Measurements from ENCODE around the gene AHDC1. TPM values are rescaled to one million over a fixed set of nuclear protein-coding genes. Genes with fewer than 3 reads are reported as not detected.
"Not testable (repeated sequence)": the region's sequence is repeated elsewhere in the genome, so short reads cannot be mapped to it uniquely, and the experiment has no call there.

The AHDC1 gene
- total and polyA plus RNA-seq, 2 donors (not counting 1 experiment from before 2014, with no cell fraction given), result 4.2 to 6.9 TPM

- H3K4me3 ChIP-seq (replicated peaks in 1 of 4; ENCODE audit: control extremely low read depth in 1 of 4, insufficient read depth in 1 of 4, low read depth in 3 of 4, low read length in 4 of 4), result no peak overlapping the region
- no peaks in the 10 kb centered on the region for H3K79me2 ChIP-seq (ENCODE audit: control insufficient read depth, insufficient read depth, low read length)
- peaks cover under 1% of the 10 kb centered on the region for H3K4me1 ChIP-seq (ENCODE audit: control insufficient read depth, extremely low read depth, insufficient read depth, low read length)
- no peak overlapping the region for H2AFZ ChIP-seq (ENCODE audit: low read length)
- no peaks in the 10 kb centered on the region for H4K20me1 ChIP-seq (ENCODE audit: control insufficient read depth, extremely low read depth, insufficient read depth, low read length)
- no peak overlapping the region for H3K9ac ChIP-seq (ENCODE audit: insufficient read depth, low read length)
- TF ChIP-seq EZH2 (IDR thresholded peaks at IDR 0.05; ENCODE audit: low read length, missing control alignments) (no peak), CTCF (conservative IDR thresholded peaks at IDR 0.05 in 1 of 2, IDR thresholded peaks at IDR 0.05 in 1 of 2; ENCODE audit: low read depth in 1 of 2, low read length in 2 of 2) (no peak)
- H3K27ac ChIP-seq (ENCODE audit: insufficient read depth, low read length), result no peak overlapping the region
- H3K27me3 ChIP-seq (ENCODE audit: control insufficient read depth, insufficient read depth, low read length), result no peaks in the 10 kb centered on the region
- H3K4me2 ChIP-seq (ENCODE audit: extremely low read depth, insufficient read depth, low read length), result no peak overlapping the region
- no peaks in the 10 kb centered on the region for H3K36me3 ChIP-seq (ENCODE audit: control insufficient read depth, insufficient read depth, low read length)
- no peaks in the 10 kb centered on the region for H3K9me3 ChIP-seq (ENCODE audit: control insufficient read depth, insufficient read depth, low read depth, low read length)
- no peak for DNase-seq (ENCODE audit: low read depth in 2 of 2)
Observed at GRCh38 chr1:27645071-27645415, 41.1 kb upstream of the AHDC1 start.

GRCh38 chr1:27644369-27645070 is 40.6 kb upstream of the AHDC1 start:
- Histone ChIP-seq H3K4me2 (ENCODE audit: extremely low read depth, insufficient read depth, low read length) (no peak overlapping the region), H3K4me1 (ENCODE audit: control insufficient read depth, extremely low read depth, insufficient read depth, low read length) (no peaks in the 10 kb centered on the region), H4K20me1 (ENCODE audit: control insufficient read depth, extremely low read depth, insufficient read depth, low read length) (no peaks in the 10 kb centered on the region), H3K36me3 (ENCODE audit: control insufficient read depth, insufficient read depth, low read length) (no peaks in the 10 kb centered on the region), H3K4me3 (replicated peaks in 1 of 4; ENCODE audit: control extremely low read depth in 1 of 4, insufficient read depth in 1 of 4, low read depth in 3 of 4, low read length in 4 of 4) (no peak overlapping the region), H3K27me3 (ENCODE audit: control insufficient read depth, insufficient read depth, low read length) (no peaks in the 10 kb centered on the region), H3K79me2 (ENCODE audit: control insufficient read depth, insufficient read depth, low read length) (no peaks in the 10 kb centered on the region), H3K27ac (ENCODE audit: insufficient read depth, low read length) (no peak overlapping the region), H2AFZ (ENCODE audit: low read length) (no peak overlapping the region), H3K9ac (ENCODE audit: insufficient read depth, low read length) (no peak overlapping the region), H3K9me3 (ENCODE audit: control insufficient read depth, insufficient read depth, low read depth, low read length) (no peaks in the 10 kb centered on the region)
- TF ChIP-seq CTCF (conservative IDR thresholded peaks at IDR 0.05 in 1 of 2, IDR thresholded peaks at IDR 0.05 in 1 of 2; ENCODE audit: low read depth in 1 of 2, low read length in 2 of 2) (no peak), EZH2 (IDR thresholded peaks at IDR 0.05; ENCODE audit: low read length, missing control alignments) (no peak)
- no peak for DNase-seq (ENCODE audit: low read depth in 2 of 2)

- Histone ChIP-seq H3K4me2 (ENCODE audit: extremely low read depth, insufficient read depth, low read length) (no peak overlapping the region), H3K27ac (ENCODE audit: insufficient read depth, low read length) (no peak overlapping the region), H3K9ac (ENCODE audit: insufficient read depth, low read length) (no peak overlapping the region), H2AFZ (ENCODE audit: low read length) (no peak overlapping the region), H3K27me3 (ENCODE audit: control insufficient read depth, insufficient read depth, low read length) (no peaks in the 10 kb centered on the region), H3K36me3 (ENCODE audit: control insufficient read depth, insufficient read depth, low read length) (no peaks in the 10 kb centered on the region), H3K4me3 (replicated peaks in 1 of 4; ENCODE audit: control extremely low read depth in 1 of 4, insufficient read depth in 1 of 4, low read depth in 3 of 4, low read length in 4 of 4) (no peak overlapping the region), H4K20me1 (ENCODE audit: control insufficient read depth, extremely low read depth, insufficient read depth, low read length) (no peaks in the 10 kb centered on the region), H3K9me3 (ENCODE audit: control insufficient read depth, insufficient read depth, low read depth, low read length) (no peaks in the 10 kb centered on the region), H3K79me2 (ENCODE audit: control insufficient read depth, insufficient read depth, low read length) (no peaks in the 10 kb centered on the region), H3K4me1 (ENCODE audit: control insufficient read depth, extremely low read depth, insufficient read depth, low read length) (no peaks in the 10 kb centered on the region)
- TF ChIP-seq EZH2 (IDR thresholded peaks at IDR 0.05; ENCODE audit: low read length, missing control alignments) (no peak), CTCF (conservative IDR thresholded peaks at IDR 0.05 in 1 of 2, IDR thresholded peaks at IDR 0.05 in 1 of 2; ENCODE audit: low read depth in 1 of 2, low read length in 2 of 2) (peak; percentile 85 to 96)
- peak; percentile 36 to 61 for DNase-seq (ENCODE audit: low read depth in 2 of 2)
Observed at GRCh38 chr1:27643600-27644368, 39.8 kb upstream of the AHDC1 start.

- H2AFZ ChIP-seq (ENCODE audit: low read length); H3K36me3 ChIP-seq (ENCODE audit: control insufficient read depth, insufficient read depth, low read length); H4K20me1 ChIP-seq (ENCODE audit: control insufficient read depth, extremely low read depth, insufficient read depth, low read length); H3K4me1 ChIP-seq (ENCODE audit: control insufficient read depth, extremely low read depth, insufficient read depth, low read length); H3K27me3 ChIP-seq (ENCODE audit: control insufficient read depth, insufficient read depth, low read length); H3K4me3 ChIP-seq (replicated peaks in 1 of 4; ENCODE audit: control extremely low read depth in 1 of 4, insufficient read depth in 1 of 4, low read depth in 3 of 4, low read length in 4 of 4); DNase-seq (ENCODE audit: low read depth in 2 of 2); H3K9me3 ChIP-seq (ENCODE audit: control insufficient read depth, insufficient read depth, low read depth, low read length); H3K79me2 ChIP-seq (ENCODE audit: control insufficient read depth, insufficient read depth, low read length); H3K4me2 ChIP-seq (ENCODE audit: extremely low read depth, insufficient read depth, low read length); H3K27ac ChIP-seq (ENCODE audit: insufficient read depth, low read length); H3K9ac ChIP-seq (ENCODE audit: insufficient read depth, low read length): not testable (repeated sequence)
Observed at GRCh38 chr1:27640514-27640913, 36.6 kb upstream of the AHDC1 start.

Data from fibroblast of lung (primary cell).